ENCODE data around the gene OR5K4. TPM values are rescaled to one million over a fixed set of nuclear protein-coding genes. Genes with fewer than 3 reads are reported as not detected.
"Not testable (repeated sequence)": the region's sequence is repeated elsewhere in the genome, so short reads cannot be mapped to it uniquely, and the experiment has no call there.

The OR5K4 gene
- total RNA-seq, 3 donors from 2014 or later, result not detected

DNA sequence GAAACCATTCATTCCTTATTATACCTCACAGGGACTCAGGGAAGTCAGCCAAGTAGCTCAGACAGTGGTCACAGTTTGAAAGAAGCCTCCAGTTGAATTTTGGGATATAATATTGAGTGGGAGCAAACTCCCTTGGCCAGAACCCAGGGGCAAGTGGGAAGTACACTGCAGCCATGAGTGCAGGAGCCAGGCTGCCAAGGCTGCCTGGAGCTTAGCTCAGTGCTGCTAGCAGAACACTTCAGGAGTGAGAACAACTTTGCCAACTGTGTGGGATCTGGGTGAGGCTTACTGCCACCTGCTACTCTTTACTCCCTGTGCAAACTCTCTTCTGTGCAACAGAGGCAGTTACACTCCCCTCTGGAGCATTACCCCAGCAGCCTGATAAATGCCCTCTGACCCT is 41.4 kb downstream of the OR5K4 start:
- Histone ChIP-seq H3K4me3 (no peak overlapping the region), H3K36me3 (ENCODE audit: low read depth) (no peaks in the 10 kb centered on the region), H3K4me1 (ENCODE audit: low read depth) (no peaks in the 10 kb centered on the region), H3K9me3 (no peaks in the 10 kb centered on the region)
- DNase-seq (no peak), ATAC-seq (no peak)
- intact Hi-C loops (cut with DNase I, micrococcal nuclease), result no loop called here
- TF ChIP-seq, protein P1, sequence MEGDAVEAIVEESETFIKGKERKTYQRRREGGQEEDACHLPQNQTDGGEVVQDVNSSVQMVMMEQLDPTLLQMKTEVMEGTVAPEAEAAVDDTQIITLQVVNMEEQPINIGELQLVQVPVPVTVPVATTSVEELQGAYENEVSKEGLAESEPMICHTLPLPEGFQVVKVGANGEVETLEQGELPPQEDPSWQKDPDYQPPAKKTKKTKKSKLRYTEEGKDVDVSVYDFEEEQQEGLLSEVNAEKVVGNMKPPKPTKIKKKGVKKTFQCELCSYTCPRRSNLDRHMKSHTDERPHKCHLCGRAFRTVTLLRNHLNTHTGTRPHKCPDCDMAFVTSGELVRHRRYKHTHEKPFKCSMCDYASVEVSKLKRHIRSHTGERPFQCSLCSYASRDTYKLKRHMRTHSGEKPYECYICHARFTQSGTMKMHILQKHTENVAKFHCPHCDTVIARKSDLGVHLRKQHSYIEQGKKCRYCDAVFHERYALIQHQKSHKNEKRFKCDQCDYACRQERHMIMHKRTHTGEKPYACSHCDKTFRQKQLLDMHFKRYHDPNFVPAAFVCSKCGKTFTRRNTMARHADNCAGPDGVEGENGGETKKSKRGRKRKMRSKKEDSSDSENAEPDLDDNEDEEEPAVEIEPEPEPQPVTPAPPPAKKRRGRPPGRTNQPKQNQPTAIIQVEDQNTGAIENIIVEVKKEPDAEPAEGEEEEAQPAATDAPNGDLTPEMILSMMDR (IDR thresholded peaks at IDR 0.05), result no peak

DNA sequence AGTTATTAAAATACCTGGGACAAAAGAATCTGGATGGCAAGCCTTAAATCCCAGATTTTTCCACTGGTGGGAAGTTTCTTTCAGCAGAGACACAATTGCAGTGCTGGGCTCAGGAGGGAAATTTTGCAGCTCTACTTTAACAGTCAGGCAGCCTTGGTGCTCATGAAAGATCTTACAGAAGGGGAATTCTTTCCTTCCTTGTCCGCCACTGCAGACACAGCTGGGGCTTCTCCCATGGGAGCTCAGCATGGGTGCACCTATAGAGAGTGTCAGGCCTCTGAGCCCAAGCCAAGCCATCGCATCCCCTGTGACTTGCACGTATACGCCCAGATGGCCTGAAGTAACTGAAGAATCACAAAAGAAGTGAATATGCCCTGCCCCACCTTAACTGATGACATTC is 42.8 kb downstream of the OR5K4 start:
- ATAC-seq; H3K36me3 ChIP-seq (ENCODE audit: low read depth); DNase-seq; H3K4me3 ChIP-seq; H3K9me3 ChIP-seq; H3K4me1 ChIP-seq (ENCODE audit: low read depth); intact Hi-C loops (cut with DNase I, micrococcal nuclease): not testable (repeated sequence)

DNA sequence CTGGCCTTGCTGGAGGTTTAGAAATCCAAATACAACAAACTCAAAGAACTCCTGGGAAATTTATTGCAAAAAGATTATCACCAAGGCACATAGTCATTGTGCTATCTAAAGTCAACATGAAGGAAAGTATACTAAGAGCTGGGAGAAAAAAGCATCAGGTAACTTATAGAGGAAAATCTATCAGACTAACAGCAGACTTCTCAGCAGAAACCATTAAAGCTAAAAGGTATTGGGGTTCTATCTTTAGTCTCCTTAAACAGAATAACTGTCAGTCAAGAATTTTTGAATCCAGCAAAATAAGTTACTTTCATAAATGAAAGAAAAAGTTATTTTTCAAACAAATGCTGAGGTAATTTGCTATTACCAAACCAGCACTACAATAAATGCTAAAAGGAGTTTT is 44.9 kb downstream of the OR5K4 start:
- no peaks in the 10 kb centered on the region for H3K4me1 ChIP-seq (ENCODE audit: low read depth)
- no peaks in the 10 kb centered on the region for H3K36me3 ChIP-seq (ENCODE audit: low read depth)
- ATAC-seq (no peak), DNase-seq (no peak)
- TF ChIP-seq, protein P1 (IDR thresholded peaks at IDR 0.05), result no peak
- intact Hi-C loops (cut with DNase I, micrococcal nuclease), result no loop called here
- no peak overlapping the region for H3K4me3 ChIP-seq
- H3K9me3 ChIP-seq, result peaks cover 6% of the 10 kb centered on the region

DNA sequence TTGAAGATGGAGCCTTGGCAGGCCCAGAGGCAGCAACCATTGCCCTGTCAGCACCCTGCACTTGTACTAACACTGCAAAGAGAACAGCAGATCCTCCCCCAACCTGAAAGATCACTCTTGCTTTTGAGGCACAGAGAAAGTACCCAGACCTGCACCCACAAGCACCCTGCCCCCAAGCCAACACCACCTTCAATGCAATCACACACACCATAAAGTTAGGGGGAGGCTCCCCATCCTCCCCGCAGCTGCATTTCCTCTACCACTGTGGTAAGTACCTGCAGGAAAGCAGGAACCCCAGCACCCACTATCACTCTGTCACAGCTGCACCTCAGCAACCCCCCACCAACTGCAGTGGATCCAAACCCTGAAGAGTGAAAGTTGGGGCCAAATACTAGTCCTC is 48.9 kb downstream of the OR5K4 start:
- peaks cover 29% of the 10 kb centered on the region for H3K9me3 ChIP-seq
- H3K4me3 ChIP-seq, result no peak overlapping the region
- H3K4me1 ChIP-seq (ENCODE audit: low read depth), result no peaks in the 10 kb centered on the region
- TF ChIP-seq, protein P1 (IDR thresholded peaks at IDR 0.05), result no peak
- DNase-seq (no peak), ATAC-seq (no peak)
- intact Hi-C loops (cut with DNase I, micrococcal nuclease), result no loop called here
- H3K36me3 ChIP-seq (ENCODE audit: low read depth), result no peaks in the 10 kb centered on the region

DNA sequence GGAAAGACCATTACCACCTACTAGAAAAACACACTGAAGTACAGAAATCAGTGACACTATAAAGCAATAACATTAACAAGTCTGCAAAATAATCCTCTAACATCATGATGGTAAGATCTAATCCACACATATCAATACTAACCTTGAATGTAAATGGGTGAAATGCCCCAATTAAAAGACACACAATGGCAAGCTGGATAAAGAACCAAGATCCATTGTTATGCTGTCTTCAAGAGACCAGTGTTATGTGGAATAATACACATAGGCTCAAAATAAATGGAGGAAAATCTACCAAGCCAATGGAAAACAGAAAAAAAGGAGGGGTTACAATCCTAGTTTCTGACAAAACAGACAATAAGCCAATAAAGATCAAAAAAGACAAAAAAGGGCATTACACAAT is 50.4 kb downstream of the OR5K4 start:
- intact Hi-C loops (cut with DNase I, micrococcal nuclease), result no loop called here
- TF ChIP-seq, protein P1 (IDR thresholded peaks at IDR 0.05), result no peak

More for the DNA sequence above, 50.4 kb downstream of the OR5K4 start:
- Histone ChIP-seq H3K4me3 (no peak overlapping the region), H3K36me3 (ENCODE audit: low read depth) (no peaks in the 10 kb centered on the region), H3K4me1 (ENCODE audit: low read depth) (no peaks in the 10 kb centered on the region), H3K9me3 (peaks cover 29% of the 10 kb centered on the region)
- ATAC-seq (no peak), DNase-seq (no peak)

Other genes with a start within 250 kb of the OR5K4 start
- not detected for gene OR5H1, start 223.1 kb upstream of the OR5K4 start, total RNA-seq
- gene OR5H14, start 206.4 kb upstream of the OR5K4 start, total RNA-seq, result not detected
- gene OR5H15, start 187.2 kb upstream of the OR5K4 start, total RNA-seq, result not detected
- not detected for gene OR5H6, start 89.6 kb upstream of the OR5K4 start, total RNA-seq
- gene OR5H2, start 71.3 kb upstream of the OR5K4 start, total RNA-seq, result not detected
- not detected for gene OR5K3, start 36.8 kb downstream of the OR5K4 start, total RNA-seq
- not detected for gene OR5K1, start 109.3 kb downstream of the OR5K4 start, total RNA-seq
- gene OR5K2, start 143.8 kb downstream of the OR5K4 start, total RNA-seq, result not detected
- gene CLDND1, start 169.0 kb downstream of the OR5K4 start, total RNA-seq, result 100 to 1,000 TPM in 1 of 3 donors, 10 to 100 TPM in 2; 64.6 to 150 (median 70.4) TPM
- gene GPR15, start 178.1 kb downstream of the OR5K4 start, total RNA-seq, result 10 to 100 TPM in 1 of 3 donors, 1 to 10 TPM in 2; 4.5 to 11.5 (median 6.9) TPM
- 10 to 100 TPM; 16.2 to 17.9 (median 17.6) TPM for gene CPOX, start 239.8 kb downstream of the OR5K4 start, total RNA-seq